DMS114 treated with DMSO at 0.1 percent for 48 hours (cell line): ENCODE measurements around the gene CUL4A.
"Not testable (repeated sequence)": the region's sequence is repeated elsewhere in the genome, so short reads cannot be mapped to it uniquely, and the experiment has no call there.

Experiments
- DNase-seq: peaks from one replicate; lab custom pipeline; 2025; ENCODE audit not compliant: unreplicated experiment; lab: John Stamatoyannopoulos, UW

CUL4A gene

DNA sequence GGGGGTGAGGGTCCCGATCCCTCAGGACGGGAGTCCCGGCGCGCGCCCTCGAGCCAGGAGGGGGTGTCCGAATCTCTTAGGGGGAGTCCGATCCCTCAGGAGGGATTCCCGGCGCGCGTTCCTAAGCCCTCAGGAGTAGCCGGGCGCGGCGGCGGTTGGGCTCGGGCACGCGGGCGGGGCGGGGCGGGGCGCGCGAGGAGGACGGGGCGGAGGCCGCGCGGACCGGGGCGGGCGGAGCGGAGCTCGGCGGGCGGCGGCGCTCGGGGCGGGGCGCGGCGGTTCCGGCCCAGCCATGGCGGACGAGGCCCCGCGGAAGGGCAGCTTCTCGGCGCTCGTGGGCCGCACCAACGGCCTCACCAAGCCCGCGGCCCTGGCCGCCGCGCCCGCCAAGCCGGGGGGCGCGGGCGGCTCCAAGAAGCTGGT, at the start of gene CUL4A:
Gene CUL4A, plus strand, starts transcription at position 278 of the 423 bp plus-strand sequence. Its CDS starts 15 bp downstream, at position 293.
- peak; percentile 6 for DNase-seq

DNA sequence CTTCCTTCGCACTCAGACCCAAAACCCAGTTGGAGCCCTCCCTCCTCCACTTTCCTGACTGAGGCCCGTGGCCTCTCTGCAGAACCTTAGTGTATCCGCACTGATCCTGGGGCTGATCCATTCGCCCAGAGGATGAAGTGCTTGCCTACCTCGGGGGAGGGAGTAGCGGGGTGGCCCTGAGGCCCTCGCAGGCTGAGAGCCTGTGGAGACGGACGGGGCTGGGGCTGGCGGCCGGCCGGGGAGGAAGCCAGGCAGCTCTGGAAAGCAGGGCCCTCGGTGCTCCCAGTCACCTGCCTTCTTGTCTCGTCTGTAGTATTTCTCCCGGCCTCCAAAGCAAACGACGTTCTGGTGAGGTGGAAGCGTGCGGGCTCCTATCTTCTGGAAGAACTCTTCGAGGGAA, 49.7 kb upstream of the CUL4A start:
- DNase-seq = no peak

DNA sequence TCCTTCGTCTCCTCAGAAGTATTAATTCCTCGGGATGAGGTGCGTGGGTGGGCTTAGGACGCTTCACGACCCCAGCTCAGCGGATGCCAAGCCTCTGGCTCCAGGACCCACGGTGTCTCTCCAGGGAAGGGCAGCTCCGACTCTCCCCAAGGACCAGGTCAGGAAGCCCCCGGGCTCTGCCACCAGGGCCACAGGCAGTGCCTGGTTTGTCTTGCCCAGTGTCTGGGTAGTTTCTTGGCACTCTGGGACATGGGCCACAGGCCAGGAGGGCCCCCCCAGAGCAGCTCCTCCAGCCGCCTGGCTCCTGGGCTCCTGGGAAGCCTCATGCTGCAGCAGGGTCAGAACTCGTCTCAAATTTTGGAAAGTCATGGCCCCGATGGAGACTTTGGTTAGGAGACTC, 48.4 kb upstream of the CUL4A start:
- no peak for DNase-seq

DNA sequence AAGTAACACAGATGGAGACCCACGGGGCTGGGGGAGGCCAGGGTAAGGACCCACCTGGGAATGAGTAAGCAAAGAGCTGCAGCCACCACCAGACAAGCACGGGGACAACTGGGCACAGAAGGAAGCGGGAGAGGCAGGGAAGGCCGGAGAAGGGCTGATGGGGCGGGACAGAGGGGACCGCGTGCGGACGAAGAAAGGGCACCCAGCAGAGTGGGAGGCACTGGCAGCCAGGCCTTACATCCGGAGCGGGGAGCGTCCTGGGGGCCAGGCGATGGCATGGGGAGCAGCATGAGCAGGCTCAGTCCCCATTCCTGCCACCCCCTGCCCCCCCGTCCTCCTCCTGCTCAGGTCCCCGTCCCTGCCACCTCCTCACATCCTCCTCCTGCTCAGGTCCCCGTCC, 48.0 kb upstream of the CUL4A start:
- DNase-seq = no peak

DNA sequence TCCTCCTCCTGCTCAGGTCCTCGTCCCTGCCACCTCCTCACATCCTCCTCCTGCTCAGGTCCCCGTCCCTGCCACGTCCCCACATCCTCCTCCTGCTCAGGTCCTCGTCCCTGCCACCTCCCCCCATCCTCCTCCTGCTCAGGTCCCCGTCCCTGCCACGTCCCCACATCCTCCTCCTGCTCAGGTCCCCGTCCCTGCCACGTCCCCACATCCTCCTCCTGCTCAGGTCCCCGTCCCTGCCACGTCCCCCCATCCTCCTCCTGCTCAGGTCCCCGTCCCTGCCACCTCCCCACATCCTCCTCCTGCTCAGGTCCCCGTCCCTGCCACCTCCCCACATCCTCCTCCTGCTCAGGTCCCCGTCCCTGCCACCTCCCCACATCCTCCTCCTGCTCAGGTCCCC, 47.4 kb upstream of the CUL4A start:
- not testable (repeated sequence) for DNase-seq

DNA sequence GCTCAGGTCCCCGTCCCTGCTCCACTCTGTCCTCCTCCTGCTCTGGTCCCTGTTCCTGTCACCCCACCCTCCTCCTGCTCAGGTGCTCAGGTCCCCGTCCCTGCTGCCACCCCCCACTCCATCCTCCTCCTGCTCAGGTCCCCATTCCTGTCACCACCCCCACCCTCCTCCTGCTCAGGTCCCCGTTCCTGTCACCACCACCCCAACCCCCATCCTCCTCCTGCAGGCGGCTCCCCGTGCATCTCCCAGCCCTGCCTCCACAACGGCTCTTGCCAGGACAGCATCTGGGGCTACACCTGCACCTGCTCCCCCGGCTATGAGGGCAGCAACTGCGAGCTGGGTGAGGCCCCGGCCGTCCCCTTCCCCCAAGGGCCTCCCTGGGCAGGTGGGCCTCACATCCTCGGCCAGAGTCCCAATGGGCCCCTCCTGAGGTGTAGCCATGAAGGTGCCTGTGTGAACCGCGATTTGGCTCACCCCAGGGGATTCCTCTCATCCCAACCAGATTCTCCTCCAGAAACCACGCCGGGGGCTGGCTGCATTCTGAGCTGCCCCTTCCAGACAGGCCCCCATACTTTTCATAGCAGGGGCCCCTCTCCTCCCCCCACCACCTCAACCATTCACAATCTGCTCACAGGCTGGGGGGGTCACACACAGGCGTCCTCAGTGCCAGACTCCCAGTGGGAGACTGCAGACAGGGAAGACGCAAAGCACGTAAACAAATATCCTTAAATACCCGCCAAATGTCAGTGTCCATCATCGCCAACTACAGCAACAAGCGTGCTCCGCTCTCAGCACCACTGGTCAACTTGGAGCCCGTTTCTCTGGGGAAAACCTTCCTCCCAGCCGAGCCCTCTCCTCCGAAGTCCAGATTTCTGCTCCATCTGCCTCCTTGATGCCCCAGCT, 46.4 kb upstream of the CUL4A start:
- DNase-seq = no peak

DNA sequence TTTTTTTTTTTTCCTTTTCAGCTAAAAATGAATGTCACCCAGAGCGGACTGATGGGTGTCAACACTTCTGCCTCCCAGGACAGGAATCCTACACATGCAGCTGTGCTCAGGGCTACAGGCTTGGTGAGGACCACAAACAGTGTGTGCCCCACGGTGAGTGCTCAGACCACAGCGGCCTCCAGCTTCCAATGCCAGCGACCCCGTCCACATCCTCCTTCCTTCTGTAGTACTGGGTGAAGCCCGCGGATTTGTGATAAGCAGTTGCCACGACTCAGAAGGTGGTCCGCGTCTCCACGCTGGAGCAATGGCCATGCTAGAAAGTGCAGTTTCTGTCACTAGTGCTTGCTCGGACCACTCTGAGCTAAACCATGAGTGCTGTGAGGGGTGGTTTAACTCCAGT, 44.9 kb upstream of the CUL4A start:
- DNase-seq = no peak

DNA sequence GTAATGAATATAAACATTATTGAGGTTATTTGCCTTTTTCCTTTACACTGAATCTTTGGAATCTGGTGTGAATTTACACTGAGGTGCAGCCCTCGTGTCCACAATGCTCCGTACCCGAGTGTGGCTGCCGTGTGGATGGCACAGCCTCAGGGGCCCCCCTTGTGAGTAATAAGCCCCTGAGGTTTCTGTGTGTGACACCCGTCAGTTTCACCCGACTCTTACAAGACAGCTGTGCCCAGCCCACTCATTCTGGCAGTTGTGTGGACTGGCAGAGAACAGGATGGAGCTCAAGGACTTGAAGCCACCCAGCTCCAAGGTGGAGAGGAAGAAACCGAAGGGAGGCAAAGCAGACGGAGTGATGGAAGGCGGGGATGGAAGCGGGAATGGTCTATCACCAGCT, 43.1 kb upstream of the CUL4A start:
- no peak for DNase-seq

DNA sequence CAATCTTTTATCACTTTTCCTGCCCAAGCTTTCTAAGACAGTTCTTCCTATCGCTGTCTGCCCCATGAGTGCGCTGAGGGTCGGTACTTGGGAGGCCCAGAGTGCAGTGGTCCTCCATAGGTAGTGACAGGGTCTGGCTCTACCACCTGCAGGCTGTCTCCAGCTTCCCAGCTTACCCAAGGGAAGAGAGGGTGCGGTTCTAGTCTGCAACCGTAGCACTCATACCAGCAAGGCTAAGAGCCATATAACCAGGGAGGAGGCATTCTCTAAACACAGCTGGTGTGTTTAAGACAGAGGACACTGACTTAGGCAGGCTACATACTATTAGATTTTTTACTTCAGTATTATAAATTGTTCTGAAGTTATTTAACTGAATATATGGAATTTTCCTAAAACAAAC, 42.7 kb upstream of the CUL4A start:
- no peak for DNase-seq

DNA sequence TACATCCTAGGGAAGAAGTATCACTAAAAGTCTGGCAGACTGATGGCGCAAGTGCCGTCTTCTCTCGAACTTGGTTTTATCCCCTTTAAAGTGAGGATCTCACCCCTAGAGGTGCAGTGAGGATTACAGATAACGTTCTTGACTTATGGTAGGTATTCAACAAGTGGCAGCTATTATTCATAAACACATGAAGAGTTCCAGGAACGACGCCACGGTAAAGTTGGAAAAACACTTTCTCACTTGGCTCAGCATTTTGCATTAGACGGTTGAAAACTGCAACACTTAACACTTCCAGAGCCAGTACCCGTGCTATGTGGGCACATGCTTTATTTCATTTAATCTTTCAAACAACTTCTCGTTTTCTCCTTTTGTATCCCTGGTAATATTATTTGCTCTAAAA, 42.3 kb upstream of the CUL4A start:
- no peak for DNase-seq

DNA sequence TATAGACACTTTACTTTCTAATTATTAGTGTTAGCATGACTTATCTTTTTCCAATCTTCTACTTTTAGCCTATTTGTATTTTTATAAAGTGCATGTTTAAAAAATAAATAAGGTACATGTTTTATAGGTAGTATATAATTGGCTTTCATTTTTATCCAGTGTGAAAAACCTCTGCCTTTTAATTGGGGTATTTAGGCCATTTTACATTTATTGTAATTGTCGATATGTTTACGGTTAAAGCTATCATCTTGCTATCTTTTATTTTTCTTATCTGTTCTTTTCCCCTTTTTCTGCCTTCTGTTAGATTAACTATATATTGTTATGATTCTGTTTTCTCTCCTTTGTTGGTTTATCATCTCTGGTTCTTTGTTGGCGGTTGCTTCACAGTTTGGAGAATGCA, 41.8 kb upstream of the CUL4A start:
- DNase-seq = no peak

DNA sequence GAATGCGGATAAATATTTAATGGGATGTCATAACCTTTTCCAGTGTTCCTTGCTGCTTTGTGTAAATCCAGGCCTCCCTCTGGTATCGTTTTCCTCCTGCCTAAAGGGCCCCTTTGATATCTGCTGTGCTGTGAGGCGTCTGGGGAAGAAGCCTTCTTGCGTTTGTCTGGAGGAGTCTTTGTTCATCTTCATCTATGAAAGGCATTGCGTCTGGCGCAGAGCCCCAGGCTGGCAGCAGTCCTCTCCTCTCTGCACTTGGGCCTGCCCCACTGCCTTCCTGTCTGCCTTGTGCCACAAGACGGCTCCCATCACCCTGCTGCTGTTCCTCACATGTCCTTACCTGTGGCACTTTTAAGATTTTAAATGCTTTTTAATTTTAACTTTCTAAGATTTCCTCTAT, 41.2 kb upstream of the CUL4A start:
- DNase-seq = no peak

DNA sequence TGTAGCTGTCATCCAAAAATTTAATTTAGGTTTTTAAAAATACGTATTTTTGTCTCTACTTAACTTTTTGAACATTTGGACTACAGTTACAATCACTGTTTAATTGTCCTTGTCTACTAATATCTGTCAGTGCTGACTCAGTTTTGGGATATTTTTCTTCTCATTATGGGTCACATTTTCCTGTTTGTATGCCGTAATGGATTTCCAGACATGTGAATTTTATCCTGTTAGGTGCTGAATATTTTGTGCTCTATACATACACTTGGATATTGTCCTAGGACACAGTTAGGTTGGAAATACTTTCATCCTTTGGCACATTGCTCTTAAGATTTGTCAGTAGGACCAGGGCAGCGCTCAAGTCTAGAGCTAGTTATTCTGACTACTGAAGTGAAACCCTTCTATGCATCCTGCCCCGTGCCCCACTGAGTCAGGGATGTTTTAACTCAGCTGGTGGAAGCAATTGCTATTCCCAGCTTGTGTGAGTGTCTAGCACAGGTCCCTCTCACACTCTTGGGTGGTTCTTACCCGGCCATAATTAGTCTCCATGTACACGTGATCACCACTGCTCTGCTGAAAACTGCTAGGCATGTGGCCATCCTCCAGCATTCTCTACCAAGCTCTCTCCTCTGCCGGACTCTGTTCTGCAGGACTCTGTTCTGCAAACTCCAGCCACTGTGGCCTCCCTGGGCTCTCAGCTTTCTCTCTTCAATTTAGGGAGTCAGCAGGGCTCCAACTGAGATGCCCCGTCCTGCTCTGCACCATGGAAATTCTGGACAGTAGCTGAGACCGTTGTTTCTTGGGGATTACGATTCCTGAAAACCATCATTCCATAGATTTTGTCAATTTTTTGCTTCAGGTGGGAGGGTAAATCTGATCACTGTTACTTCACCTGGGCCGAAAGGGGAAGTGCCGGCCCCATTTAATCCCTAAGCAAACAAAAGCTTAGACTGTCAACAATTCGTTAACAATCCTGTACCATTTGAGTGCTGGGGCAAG, 39.8 kb upstream of the CUL4A start:
- no peak for DNase-seq

DNA sequence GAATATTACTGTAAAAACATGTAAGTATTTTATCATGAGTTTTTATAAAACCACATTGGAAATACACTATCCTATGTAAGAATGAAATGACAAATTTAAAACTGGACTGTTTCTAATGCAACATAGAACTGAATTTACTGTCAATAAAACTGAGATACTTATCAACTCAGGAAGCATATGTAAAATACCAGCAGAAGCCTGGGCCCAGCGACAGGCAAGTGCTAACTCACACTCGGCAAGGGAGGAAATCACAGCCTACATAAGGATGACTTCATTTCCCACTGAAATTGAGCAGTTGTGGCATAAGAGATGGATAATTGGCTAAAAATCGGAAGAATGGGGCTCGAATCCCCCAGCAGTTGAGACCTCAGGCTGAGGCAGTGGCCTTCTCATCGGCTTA, 38.9 kb upstream of the CUL4A start:
- DNase-seq = no peak

DNA sequence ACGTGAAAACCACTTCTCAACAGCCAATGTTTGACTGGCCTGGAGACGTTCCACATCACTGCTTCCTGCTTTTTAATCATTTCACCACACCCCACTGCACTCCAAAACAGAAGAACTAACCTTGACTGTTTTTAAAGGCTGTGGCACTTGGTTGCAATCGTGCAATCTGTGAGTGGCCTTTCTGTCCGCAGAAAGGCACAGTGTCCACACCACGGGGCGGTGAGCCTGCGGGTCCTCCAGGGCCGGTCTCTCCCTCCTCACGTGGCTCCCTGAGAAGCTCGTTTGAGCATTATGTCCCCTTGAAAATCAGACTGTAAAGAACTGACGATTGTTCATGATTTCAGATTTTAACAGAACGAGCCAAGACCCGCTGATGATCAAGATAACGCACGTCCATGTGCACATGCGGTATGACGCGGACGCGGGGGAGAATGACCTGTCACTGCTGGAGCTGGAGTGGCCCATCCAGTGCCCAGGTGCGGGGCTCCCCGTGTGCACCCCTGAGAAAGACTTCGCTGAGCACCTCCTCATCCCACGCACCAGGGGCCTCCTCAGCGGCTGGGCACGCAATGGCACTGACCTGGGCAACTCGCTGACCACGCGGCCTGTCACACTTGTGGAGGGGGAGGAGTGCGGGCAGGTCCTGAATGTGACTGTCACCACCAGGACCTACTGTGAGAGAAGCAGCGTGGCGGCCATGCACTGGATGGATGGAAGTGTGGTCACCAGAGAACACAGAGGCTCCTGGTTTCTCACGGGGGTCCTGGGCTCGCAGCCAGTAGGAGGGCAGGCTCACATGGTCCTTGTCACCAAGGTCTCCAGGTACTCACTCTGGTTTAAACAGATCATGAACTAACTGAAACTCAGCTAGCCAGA, 37.9 kb upstream of the CUL4A start:
- no peak for DNase-seq

DNA sequence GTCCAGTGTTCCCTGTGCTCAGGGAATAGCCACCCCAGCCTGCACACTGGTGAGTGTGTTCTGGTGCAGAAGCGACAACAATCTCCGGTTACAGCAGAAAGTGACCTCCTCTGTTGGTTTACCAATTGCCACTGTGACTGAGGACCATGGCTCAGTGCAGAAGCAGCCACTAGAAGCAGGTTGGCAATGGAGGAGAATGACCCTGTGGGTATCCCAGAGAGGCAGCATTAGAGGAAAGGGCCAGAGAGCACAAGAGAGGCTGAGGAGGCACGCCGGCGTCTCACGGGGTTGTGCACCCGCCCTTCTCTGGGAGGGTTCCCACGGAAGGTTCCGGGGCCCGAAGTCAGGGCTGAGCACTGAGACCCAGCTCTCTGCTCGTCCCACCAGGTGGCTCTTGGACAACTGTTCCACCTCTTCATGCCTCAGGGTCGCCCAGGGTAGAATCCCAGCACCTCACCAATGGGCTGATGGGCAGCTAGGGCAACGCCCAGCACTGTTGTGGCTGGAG, 36.9 kb upstream of the CUL4A start:
- no peak for DNase-seq

DNA sequence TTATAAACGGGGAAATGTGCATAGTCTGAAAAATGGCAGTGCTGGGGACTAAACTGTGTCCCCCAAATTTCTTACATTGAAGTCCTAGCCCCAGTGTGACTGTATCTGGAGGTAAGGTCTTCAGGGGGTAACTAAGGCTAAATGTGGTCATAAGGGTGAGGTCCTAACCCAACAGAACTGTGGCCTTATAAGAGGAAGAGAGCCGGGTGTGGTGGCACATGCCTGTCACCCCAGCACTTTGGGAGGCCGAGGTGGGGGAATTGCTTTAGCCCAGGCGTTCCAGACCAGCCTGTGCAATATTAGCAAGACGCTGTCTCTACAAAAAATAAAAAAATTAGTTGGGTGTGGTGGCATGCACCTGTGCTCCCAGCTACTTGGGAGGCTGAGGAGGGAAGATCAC, 33.1 kb upstream of the CUL4A start:
- no peak for DNase-seq

DNA sequence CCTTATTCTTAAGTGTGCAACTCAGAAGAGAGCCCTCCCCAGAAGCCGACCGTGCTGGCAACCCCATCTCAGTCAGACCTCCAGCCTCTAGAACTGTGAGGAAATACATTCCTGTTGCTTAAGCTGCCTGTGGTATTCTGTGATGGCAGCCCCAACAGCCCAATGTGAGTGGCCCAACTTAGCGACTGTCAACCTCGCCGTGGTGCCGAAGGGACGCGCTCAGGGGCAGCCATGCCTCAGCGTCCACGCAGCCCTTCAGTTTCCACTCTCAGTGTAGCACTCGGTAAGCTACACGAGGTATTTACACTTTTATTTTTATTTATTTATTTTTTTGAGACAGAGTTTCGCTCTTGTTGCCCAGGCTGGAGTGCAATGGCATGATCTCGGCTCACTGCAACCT, 32.6 kb upstream of the CUL4A start:
- no peak for DNase-seq

DNA sequence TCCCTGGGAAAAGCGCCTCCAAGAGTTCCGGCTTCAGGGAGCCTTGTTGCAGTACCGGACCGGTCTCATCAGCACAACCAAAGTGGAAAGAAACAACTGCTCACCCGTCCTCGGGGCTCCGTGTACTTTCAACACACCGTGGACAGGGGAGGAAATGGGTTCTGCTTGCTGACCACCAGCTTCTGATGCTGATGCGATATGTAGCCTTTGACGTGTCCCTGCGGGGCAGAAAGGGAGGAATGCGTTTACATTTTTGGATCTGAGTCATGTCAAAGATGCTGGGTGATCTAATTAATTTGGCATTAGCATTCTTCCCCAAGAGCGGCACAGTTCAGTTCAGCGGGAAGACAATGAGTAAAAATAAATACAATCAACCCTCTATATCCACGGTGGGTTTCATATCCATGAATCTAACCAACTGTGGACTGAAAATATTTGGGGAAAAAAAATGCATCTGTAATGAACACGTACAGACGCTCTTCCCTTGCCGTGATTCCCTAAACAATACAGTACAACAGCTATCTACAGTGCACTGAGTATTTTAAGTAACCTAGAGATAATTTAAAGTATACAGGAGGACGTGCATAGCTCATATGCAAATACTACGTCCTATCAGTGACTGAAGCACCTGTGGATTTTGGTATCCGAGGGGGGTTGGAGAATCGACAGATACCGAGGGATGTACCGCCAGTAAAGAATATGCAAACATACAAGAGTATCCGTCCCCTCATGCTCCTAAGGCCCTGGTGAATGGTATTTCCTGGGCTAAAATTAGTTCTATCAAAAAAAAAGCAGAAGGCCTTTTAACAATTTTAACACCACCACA, 31.1 kb upstream of the CUL4A start:
- no peak for DNase-seq

DNA sequence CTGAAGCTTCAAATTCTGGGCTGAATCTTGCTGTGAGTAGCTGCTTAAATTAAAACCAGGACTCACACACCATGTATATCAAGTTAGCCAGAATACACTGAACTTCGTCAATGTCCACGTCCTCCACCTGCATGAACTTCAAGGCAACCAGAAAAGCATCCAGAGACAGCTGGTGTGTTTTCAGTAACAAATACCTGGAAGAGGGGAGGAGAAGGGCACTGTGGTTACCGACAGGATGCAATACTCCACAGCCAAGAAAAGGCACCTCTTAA, 30.6 kb upstream of the CUL4A start:
- DNase-seq = no peak
